Measurements from ENCODE around the gene NDST1. TPM values are rescaled to one million over a fixed set of nuclear protein-coding genes. Genes with fewer than 3 reads are reported as not detected.

Gene NDST1
- polyA plus RNA-seq, 2 of the 4 experiments (the other 2 are of a cell fraction), result 24.4 to 50.8 TPM

GRCh38 chr5:150596826-150597225 lies 88.9 kb downstream of the NDST1 start:
- 88% methylated on average over 3 of the region's 3 CpGs for WGBS (ENCODE audit: missing lambda C conversion rate)
- ATAC-seq (no peak), DNase-seq (ENCODE audit: low read depth in 1 of 2, low spot score in 1 of 2) (no peak), FAIRE-seq (no peak)
- Histone ChIP-seq H3K27ac (no peak overlapping the region), H3K4me2 (no peak overlapping the region), H3K9me3 (no peaks in the 10 kb centered on the region), H3K4me1 (peaks cover 14% of the 10 kb centered on the region), H3K4me3 (no peak overlapping the region)
- CTCF ChIA-PET, result no interaction called here
- POLR2A ChIA-PET, result no interaction called here
- TF ChIP-seq TFCP2L1 (CRISPR knock-in tag; IDR thresholded peaks at IDR 0.05), result no peak
- no peak for TF ChIP-seq CBX8 (IDR thresholded peaks at IDR 0.05)
- TF ChIP-seq NPAS2 (CRISPR knock-in tag; IDR thresholded peaks at IDR 0.05; ENCODE audit: borderline replicate concordance), result no peak
- TF ChIP-seq CEBPB (IDR thresholded peaks at IDR 0.05), result no peak

GRCh38 chr5:150598006-150598405 lies 90.1 kb downstream of the NDST1 start:
- ChIA-PET CTCF (interaction anchor here (1.0 kb wide), 1 partner anchor 8 kb away, joined by 3 read pairs; no protein-coding TSS in a partner anchor), POLR2A (no interaction called here)
- Histone ChIP-seq H3K9me3 (no peaks in the 10 kb centered on the region), H3K27ac (peak overlapping the region in 1 of 2 experiments; percentile 18; a peak in 1 of 6 replicates), H3K4me3 (no peak overlapping the region), H3K4me2 (no peak overlapping the region), H3K4me1 (peaks cover 14% of the 10 kb centered on the region)
- no peak for ATAC-seq
- WGBS (ENCODE audit: missing lambda C conversion rate), result 84% methylated on average over 10 of the region's 10 CpGs
- no peak for FAIRE-seq
- no peak for TF ChIP-seq HDAC2 (IDR thresholded peaks at IDR 0.05)
- TF ChIP-seq HOXB5 (CRISPR knock-in tag; IDR thresholded peaks at IDR 0.05), result no peak
- TF ChIP-seq SREBF2 (IDR thresholded peaks at IDR 0.05), result no peak
- no peak for TF ChIP-seq MAZ (IDR thresholded peaks at IDR 0.05; ENCODE audit: borderline replicate concordance, low read depth, low read length)
- TF ChIP-seq ESRRA (IDR thresholded peaks at IDR 0.05; ENCODE audit: borderline replicate concordance, low read length), result no peak
- no peak for TF ChIP-seq EP300 (IDR thresholded peaks at IDR 0.05)
- no peak for TF ChIP-seq USF2 (IDR thresholded peaks at IDR 0.05)
- no peak for TF ChIP-seq KDM5A (IDR thresholded peaks at IDR 0.05)
- no peak for TF ChIP-seq HOXB13 (CRISPR knock-in tag; IDR thresholded peaks at IDR 0.05; ENCODE audit: low read depth)
- TF ChIP-seq BCL3 (IDR thresholded peaks at IDR 0.05), result no peak
- no peak for TF ChIP-seq POLR2AphosphoS2 (conservative IDR thresholded peaks at IDR 0.05; ENCODE audit: low read length)
- TF ChIP-seq FOSL2 (IDR thresholded peaks at IDR 0.05), result no peak
- no peak for TF ChIP-seq FOSL2 (CRISPR knock-in tag; IDR thresholded peaks at IDR 0.05)
- TF ChIP-seq ELK1 (IDR thresholded peaks at IDR 0.05; ENCODE audit: low read depth, low read length), result no peak
- no peak for TF ChIP-seq RARB (CRISPR knock-in tag; IDR thresholded peaks at IDR 0.05)
- no peak for TF ChIP-seq HMGXB4 (CRISPR knock-in tag; IDR thresholded peaks at IDR 0.05; ENCODE audit: borderline replicate concordance)
- no peak for TF ChIP-seq HOXA7 (CRISPR knock-in tag; IDR thresholded peaks at IDR 0.05)
- TF ChIP-seq ZNF302 (CRISPR knock-in tag; IDR thresholded peaks at IDR 0.05), result no peak
- no peak for DNase-seq (ENCODE audit: low read depth in 1 of 2, low spot score in 1 of 2)
